Embryonic facial prominence (tissue), 1 donor: ENCODE data around the gene PDE6B.

Experiments
- DNase-seq: peaks from one replicate; pipeline ENCODE4 v3.0.0-alpha.2; 2016; ENCODE audit errors: extremely low spot score

Gene PDE6B

GRCh38 chr4:600850-601515 lies 24.4 kb upstream of the PDE6B start:
- DNase-seq = no peak

- DNase-seq = no peak
Measured at GRCh38 chr4:601612-602558, 23.5 kb upstream of the PDE6B start.

- DNase-seq = no peak
Measured at GRCh38 chr4:602559-602942, 22.8 kb upstream of the PDE6B start.

GRCh38 chr4:604131-604530 lies 21.2 kb upstream of the PDE6B start:
- no peak for DNase-seq

GRCh38 chr4:605702-606425 lies 19.5 kb upstream of the PDE6B start:
- DNase-seq = no peak

GRCh38 chr4:608236-608635 lies 17.1 kb upstream of the PDE6B start:
- no peak for DNase-seq

- no peak for DNase-seq
Measured at GRCh38 chr4:609400-610050, 15.8 kb upstream of the PDE6B start.

- DNase-seq = no peak
Measured at GRCh38 chr4:610411-611261, 14.7 kb upstream of the PDE6B start.

- DNase-seq = no peak
Measured at GRCh38 chr4:612052-612748, 13.2 kb upstream of the PDE6B start.

GRCh38 chr4:612749-613125 lies 12.6 kb upstream of the PDE6B start:
- no peak for DNase-seq

- DNase-seq = no peak
Measured at GRCh38 chr4:613126-613525, 12.2 kb upstream of the PDE6B start.

GRCh38 chr4:616091-616490 lies 9.3 kb upstream of the PDE6B start:
- no peak for DNase-seq

- DNase-seq = no peak
Measured at GRCh38 chr4:616911-617643, 8.3 kb upstream of the PDE6B start.

GRCh38 chr4:617644-618641 lies 7.4 kb upstream of the PDE6B start:
- no peak for DNase-seq

GRCh38 chr4:620201-620600 lies 5.2 kb upstream of the PDE6B start:
- DNase-seq = no peak

- no peak for DNase-seq
Measured at GRCh38 chr4:620851-621261, 4.5 kb upstream of the PDE6B start.

- no peak for DNase-seq
Measured at GRCh38 chr4:621296-622070, 3.9 kb upstream of the PDE6B start.
